Measurements from ENCODE around the gene CAB39. TPM values are rescaled to one million over a fixed set of nuclear protein-coding genes. Genes with fewer than 3 reads are reported as not detected.

CAB39 gene
- total RNA-seq (53.7 and 57.3 TPM in 2 replicates), polyA plus RNA-seq (19.8 and 25.7 TPM in 2 replicates), polyA minus RNA-seq (79.2 and 86.5 TPM in 2 replicates), Bru-seq, nascent RNA (percentile 92 among the genes with signal in this experiment), BruChase-seq, experiment 1, labeled RNA remaining after a 6-hour chase (percentile 84 among the genes with signal in this experiment), BruChase-seq, experiment 2, labeled RNA remaining after a 2-hour chase (percentile 87 among the genes with signal in this experiment)
- polyA plus RNA-seq (2011; cell fraction: cytosol; rRNA removed), result 29.5 and 31.8 TPM in 2 replicates
- 40.4 and 55.9 TPM in 2 replicates for polyA plus RNA-seq (2011; cell fraction: nucleus; rRNA removed)
- polyA plus RNA-seq (2012), result 47.5 and 56.4 TPM in 2 replicates
- polyA minus RNA-seq (2011; cell fraction: cytosol; rRNA and poly(A)+ RNA removed), result 25.7 TPM
- polyA minus RNA-seq (2011; cell fraction: nucleus; rRNA and poly(A)+ RNA removed), result 50.3 and 63.6 TPM in 2 replicates
- long read RNA-seq, transcript CAB39-201 (9 exons, 3,826 nt), result major isoform, 105 of 126 reads
- long read RNA-seq, partial matches to known transcripts, result 0 of 126 reads
- long read RNA-seq, other reads (novel, unspliced or antisense), result 19 of 126 reads

DNA sequence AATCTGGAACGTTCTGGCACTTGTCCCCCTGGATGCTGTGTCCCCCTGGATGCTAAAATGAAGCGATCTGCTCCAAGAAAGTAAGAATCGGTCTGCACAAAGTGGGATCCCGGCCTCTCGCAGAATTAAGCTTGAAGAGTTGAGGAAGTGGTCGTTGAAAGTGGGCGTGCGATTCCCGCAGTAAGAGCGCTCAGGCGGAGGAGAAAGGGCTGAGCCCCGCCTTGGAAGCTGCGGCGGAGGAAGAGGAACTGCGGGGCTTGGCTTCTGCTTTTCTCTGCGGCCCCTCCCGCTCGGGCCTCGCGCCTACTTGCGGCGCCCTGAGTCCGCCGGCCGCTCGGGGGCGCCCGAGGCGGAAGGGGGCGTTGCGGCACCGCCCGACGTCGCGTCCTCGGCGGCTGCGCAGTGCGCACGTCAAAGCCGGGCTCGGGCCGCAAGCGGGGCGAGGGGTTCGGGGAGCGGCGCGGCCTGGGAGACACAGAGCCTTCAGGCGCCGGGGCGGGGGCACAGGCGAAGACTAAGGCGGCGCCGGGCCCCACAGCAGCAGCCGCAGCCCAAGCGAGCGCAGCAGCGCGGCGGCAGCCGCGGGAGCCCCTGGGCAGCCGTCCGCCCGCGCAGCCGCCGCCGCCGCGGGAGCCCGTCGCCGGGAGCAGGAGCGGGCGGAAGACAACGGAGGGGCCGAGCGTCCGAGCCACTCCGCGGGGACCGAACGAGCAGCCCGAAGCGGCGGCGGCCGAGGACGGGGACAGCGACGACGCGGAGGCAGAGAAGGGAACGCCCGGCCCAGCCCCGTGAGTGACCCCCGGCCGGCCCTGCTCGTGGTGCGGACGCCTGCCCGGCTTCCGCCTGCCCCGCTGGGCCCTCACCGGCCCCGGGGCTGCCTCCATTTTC, at the start of gene CAB39:
Gene CAB39, plus strand, starts transcription at position 400 of the 888 bp plus-strand sequence. CDS start 47,160 bp downstream, outside the sequence.
- FAIRE-seq (peak; percentile 83), DNase-seq (ENCODE audit: low read depth, low spot score) (peak; percentile 90)
- Histone ChIP-seq H3K79me2 (ENCODE audit: control insufficient read depth, insufficient read depth, low read length) (peaks cover 50% of the 10 kb centered on the region), H3K4me2 (ENCODE audit: insufficient read depth, low read length) (peak within 1 kb of the TSS; percentile 98), H2AFZ (ENCODE audit: low read depth, low read length) (peak within 1 kb of the TSS; percentile 95), H3K4me3 (replicated peaks in 1 of 3; ENCODE audit: insufficient read depth in 1 of 3, low read depth in 1 of 3, low read length in 3 of 3) (peak within 1 kb of the TSS; percentile 75 to 94 (median 91)), H3K27ac (ENCODE audit: insufficient read depth, low read depth, low read length) (peak within 1 kb of the TSS; percentile 84), H3K27me3 (ENCODE audit: control insufficient read depth in 2 of 2, insufficient read depth in 2 of 2, low read length in 2 of 2) (peaks cover 0 to 2% of the 10 kb centered on the region in 2 experiments), H3K9ac (replicated peaks; ENCODE audit: extremely low read depth, insufficient read depth, low read length) (peak within 1 kb of the TSS; percentile 94), H4K20me1 (replicated peaks; ENCODE audit: control insufficient read depth, extremely low read depth, insufficient read depth, low read length) (peaks cover 12% of the 10 kb centered on the region), H3K36me3 (ENCODE audit: control insufficient read depth in 2 of 2, extremely low read depth in 1 of 2, insufficient read depth in 2 of 2, low read length in 2 of 2) (peaks cover 0 to 3% of the 10 kb centered on the region in 2 experiments), H3K9me1 (replicated peaks; ENCODE audit: control insufficient read depth, extremely low read depth, insufficient read depth, low read length) (no peaks in the 10 kb centered on the region), H3K9me3 (replicated peaks; ENCODE audit: control insufficient read depth, insufficient read depth, low read length) (no peaks in the 10 kb centered on the region), H3K4me1 (ENCODE audit: control insufficient read depth, extremely low read depth, insufficient read depth, low read length) (peaks cover 20% of the 10 kb centered on the region)
- intact Hi-C loops (cut with micrococcal nuclease), result loop anchor here (1.0 to 5.0 kb wide), 7 partner anchors 44 to 705 kb away; no protein-coding TSS in a partner anchor
- TF ChIP-seq POLR2A (IDR thresholded peaks at IDR 0.05; ENCODE audit: low read depth, low read length) (peak; percentile 71), EZH2 (IDR thresholded peaks at IDR 0.05; ENCODE audit: borderline replicate concordance, low read depth, low read length, severe bottlenecking) (no peak), JUN (IDR thresholded peaks at IDR 0.05; ENCODE audit: borderline replicate concordance, insufficient read depth, insufficient read length, low read depth) (no peak), MYC (IDR thresholded peaks at IDR 0.05; ENCODE audit: low read depth, low read length) (no peak), FOS (IDR thresholded peaks at IDR 0.05; ENCODE audit: borderline replicate concordance, insufficient read depth, low read length) (peak; percentile 34), POLR2AphosphoS5 (IDR thresholded peaks at IDR 0.05; ENCODE audit: insufficient read depth, low read depth, low read length) (peak; percentile 80), GATA2 (IDR thresholded peaks at IDR 0.05; ENCODE audit: insufficient read depth, insufficient read length, low read depth, low read length) (no peak)
- TF ChIP-seq, protein P1, sequence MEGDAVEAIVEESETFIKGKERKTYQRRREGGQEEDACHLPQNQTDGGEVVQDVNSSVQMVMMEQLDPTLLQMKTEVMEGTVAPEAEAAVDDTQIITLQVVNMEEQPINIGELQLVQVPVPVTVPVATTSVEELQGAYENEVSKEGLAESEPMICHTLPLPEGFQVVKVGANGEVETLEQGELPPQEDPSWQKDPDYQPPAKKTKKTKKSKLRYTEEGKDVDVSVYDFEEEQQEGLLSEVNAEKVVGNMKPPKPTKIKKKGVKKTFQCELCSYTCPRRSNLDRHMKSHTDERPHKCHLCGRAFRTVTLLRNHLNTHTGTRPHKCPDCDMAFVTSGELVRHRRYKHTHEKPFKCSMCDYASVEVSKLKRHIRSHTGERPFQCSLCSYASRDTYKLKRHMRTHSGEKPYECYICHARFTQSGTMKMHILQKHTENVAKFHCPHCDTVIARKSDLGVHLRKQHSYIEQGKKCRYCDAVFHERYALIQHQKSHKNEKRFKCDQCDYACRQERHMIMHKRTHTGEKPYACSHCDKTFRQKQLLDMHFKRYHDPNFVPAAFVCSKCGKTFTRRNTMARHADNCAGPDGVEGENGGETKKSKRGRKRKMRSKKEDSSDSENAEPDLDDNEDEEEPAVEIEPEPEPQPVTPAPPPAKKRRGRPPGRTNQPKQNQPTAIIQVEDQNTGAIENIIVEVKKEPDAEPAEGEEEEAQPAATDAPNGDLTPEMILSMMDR (IDR thresholded peaks at IDR 0.05; ENCODE audit: extremely low read depth in 1 of 2, insufficient read depth in 1 of 2, low read depth in 1 of 2, low read length in 2 of 2), result peak; percentile 81 to 93
- TF ChIP-seq, protein P2, sequence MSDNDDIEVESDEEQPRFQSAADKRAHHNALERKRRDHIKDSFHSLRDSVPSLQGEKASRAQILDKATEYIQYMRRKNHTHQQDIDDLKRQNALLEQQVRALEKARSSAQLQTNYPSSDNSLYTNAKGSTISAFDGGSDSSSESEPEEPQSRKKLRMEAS (IDR thresholded peaks at IDR 0.05; ENCODE audit: insufficient read depth, insufficient read length), result no peak
- CTCF ChIA-PET, result interaction anchor here (0.7 to 4.3 kb wide), 11 partner anchors 15 to 740 kb away, joined by 3 to 107 read pairs (median 4); no protein-coding TSS in a partner anchor
- dilution Hi-C loops (cut with MboI; ENCODE audit: extremely low pct_ligation_motif_present, low sequenced_read_pairs), result no loop called here
- BruUV-seq (replicated peaks), result no TSS peak
- POLR2A ChIA-PET, result interaction anchor here (0.5 to 1.6 kb wide), 2 partner anchors 51 to 81 kb away, joined by 6 to 8 read pairs; no protein-coding TSS in a partner anchor

Data from endothelial cell of umbilical vein (primary cell).